ENCODE measurements around the gene KLHL14. TPM values are rescaled to one million over a fixed set of nuclear protein-coding genes. Genes with fewer than 3 reads are reported as not detected.

The KLHL14 gene
- total RNA-seq, 2 experiments from 2014 or later = not detected

DNA sequence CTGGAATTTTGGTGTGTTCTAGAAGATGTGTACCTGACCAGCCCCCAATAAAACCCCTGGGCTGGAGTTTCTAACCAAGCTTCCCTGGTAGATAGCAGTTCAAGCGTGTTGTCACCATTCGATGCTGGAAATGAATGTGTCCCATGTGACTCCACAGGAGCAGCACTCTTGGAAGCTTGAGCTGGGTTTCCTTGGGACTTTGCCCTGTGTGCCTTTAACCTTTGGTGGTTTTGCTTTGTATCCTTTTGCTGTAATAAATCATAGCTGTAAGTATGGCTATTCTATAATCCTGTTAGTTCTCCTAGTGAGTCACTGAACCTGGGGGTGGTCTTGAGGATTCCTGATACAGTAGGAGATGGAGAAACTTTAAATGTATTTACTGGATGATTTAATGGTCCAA, 65.2 kb downstream of the KLHL14 start:
- ChIA-PET CTCF (no interaction called here), POLR2A (no interaction called here)
- no peak for DNase-seq
- H3K36me3 Mint-ChIP-seq (ENCODE audit: low read depth) = no peaks in the 10 kb centered on the region
- H3K4me3 Mint-ChIP-seq = no peak overlapping the region
- H3K27me3 Mint-ChIP-seq = no peaks in the 10 kb centered on the region
- ATAC-seq = no peak
- no peaks in the 10 kb centered on the region for H3K9me3 Mint-ChIP-seq
- intact Hi-C loops (cut with micrococcal nuclease) = no loop called here
- no peak overlapping the region for H3K27ac Mint-ChIP-seq
- TF ChIP-seq, protein P1, sequence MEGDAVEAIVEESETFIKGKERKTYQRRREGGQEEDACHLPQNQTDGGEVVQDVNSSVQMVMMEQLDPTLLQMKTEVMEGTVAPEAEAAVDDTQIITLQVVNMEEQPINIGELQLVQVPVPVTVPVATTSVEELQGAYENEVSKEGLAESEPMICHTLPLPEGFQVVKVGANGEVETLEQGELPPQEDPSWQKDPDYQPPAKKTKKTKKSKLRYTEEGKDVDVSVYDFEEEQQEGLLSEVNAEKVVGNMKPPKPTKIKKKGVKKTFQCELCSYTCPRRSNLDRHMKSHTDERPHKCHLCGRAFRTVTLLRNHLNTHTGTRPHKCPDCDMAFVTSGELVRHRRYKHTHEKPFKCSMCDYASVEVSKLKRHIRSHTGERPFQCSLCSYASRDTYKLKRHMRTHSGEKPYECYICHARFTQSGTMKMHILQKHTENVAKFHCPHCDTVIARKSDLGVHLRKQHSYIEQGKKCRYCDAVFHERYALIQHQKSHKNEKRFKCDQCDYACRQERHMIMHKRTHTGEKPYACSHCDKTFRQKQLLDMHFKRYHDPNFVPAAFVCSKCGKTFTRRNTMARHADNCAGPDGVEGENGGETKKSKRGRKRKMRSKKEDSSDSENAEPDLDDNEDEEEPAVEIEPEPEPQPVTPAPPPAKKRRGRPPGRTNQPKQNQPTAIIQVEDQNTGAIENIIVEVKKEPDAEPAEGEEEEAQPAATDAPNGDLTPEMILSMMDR (IDR thresholded peaks at IDR 0.05) = no peak
- no peaks in the 10 kb centered on the region for H3K4me1 Mint-ChIP-seq (ENCODE audit: low read depth)

DNA sequence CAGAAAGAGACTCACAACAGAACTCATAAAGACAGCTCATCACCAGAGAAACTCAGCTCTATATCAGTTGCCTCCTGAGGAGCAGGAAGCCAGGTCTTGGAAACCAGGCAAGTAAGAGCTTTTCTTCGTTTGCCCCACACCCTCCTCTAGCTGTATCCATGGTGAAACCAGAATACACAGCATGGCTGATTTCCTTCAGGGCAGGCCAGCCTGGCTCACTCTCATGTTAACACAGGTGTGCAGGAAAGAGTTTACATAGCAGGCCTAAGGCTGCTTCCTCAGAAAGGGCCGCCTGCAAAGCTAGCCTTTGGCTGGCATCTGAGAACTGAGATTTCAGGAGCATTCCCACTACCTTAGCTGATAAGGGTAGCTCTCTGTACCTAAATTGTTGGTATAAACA, 65.7 kb downstream of the KLHL14 start:
- ChIA-PET CTCF (no interaction called here), POLR2A (no interaction called here)
- H3K36me3 Mint-ChIP-seq (ENCODE audit: low read depth) = no peaks in the 10 kb centered on the region
- intact Hi-C loops (cut with micrococcal nuclease) = no loop called here
- H3K9me3 Mint-ChIP-seq = no peaks in the 10 kb centered on the region
- DNase-seq (no peak), ATAC-seq (no peak)
- H3K4me1 Mint-ChIP-seq (ENCODE audit: low read depth) = no peaks in the 10 kb centered on the region
- H3K4me3 Mint-ChIP-seq = no peak overlapping the region
- H3K27me3 Mint-ChIP-seq = no peaks in the 10 kb centered on the region
- TF ChIP-seq, protein P1 (IDR thresholded peaks at IDR 0.05) = no peak
- no peak overlapping the region for H3K27ac Mint-ChIP-seq

DNA sequence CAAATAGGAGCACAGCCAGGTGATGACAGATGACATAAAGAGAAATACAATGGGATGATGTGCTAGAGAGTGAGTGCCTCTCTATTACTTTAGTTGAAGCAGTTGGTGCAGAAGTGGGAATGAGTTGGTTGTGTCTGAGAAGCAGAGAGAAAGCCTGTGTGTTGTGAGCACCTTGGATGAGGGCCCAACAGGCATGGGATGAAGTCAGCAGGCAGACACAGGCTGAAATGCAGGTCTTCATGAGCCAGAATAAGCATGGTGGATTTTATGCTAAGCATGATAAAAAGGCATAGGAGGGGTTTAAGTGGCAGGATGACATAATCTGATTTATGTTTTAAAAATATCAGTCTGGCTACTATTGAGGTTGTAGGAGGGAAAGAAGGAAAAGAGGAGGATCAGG, 71.5 kb downstream of the KLHL14 start:
- ATAC-seq (no peak), DNase-seq (no peak)
- Mint-ChIP-seq H3K27me3 (no peaks in the 10 kb centered on the region), H3K4me1 (ENCODE audit: low read depth) (no peaks in the 10 kb centered on the region), H3K36me3 (ENCODE audit: low read depth) (no peaks in the 10 kb centered on the region), H3K27ac (no peak overlapping the region), H3K4me3 (no peak overlapping the region), H3K9me3 (no peaks in the 10 kb centered on the region)
- ChIA-PET CTCF (interaction anchor here (1.2 kb wide), 1 partner anchor 13 kb away, joined by 4 read pairs; no protein-coding TSS in a partner anchor), POLR2A (no interaction called here)
- TF ChIP-seq, protein P1 (IDR thresholded peaks at IDR 0.05) = no peak
- intact Hi-C loops (cut with micrococcal nuclease) = no loop called here

DNA sequence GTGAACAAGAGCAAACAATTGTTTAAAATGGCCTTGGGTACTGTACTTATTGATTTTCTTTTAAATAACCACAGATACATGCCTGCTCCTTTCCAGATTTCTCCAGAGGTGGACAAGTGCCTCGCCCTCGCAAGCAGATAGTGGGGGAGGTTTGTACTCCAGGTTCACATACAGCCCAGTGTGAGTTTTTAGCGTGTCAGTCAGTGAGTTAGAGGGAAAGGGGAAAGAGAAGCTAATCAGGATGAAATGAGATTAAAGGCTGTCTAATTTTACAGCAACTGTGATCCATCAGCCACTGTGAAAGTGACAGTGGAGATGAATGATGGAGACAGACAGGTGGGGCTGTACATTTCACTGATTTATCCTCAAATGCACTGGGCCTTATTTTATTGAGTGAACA, 74.7 kb downstream of the KLHL14 start:
- H3K27ac Mint-ChIP-seq = no peak overlapping the region
- ATAC-seq = no peak
- TF ChIP-seq, protein P1 (IDR thresholded peaks at IDR 0.05) = no peak
- H3K36me3 Mint-ChIP-seq (ENCODE audit: low read depth) = no peaks in the 10 kb centered on the region
- CTCF ChIA-PET = no interaction called here
- no peak for DNase-seq
- intact Hi-C loops (cut with micrococcal nuclease) = no loop called here
- H3K27me3 Mint-ChIP-seq = no peaks in the 10 kb centered on the region
- H3K9me3 Mint-ChIP-seq = no peaks in the 10 kb centered on the region
- POLR2A ChIA-PET = no interaction called here
- no peaks in the 10 kb centered on the region for H3K4me1 Mint-ChIP-seq (ENCODE audit: low read depth)
- no peak overlapping the region for H3K4me3 Mint-ChIP-seq

DNA sequence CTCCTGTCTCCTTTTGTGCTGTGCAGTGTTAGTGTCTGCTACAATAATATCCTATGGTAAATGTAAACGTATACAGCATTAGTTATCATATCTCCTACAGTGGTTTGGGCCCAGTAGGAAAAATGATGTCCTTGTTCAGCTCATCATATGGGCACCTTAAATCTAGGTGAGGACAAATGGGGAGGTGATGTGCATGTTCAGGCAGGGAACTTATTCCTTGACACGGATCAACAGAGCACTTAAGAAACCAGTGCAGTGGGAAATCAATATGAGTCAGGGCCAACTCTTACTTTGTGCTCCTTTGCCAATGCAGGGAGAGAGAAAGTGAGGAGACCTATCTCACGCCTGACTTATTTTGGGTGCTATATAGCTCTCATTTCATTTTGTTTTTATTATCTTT, 76.4 kb downstream of the KLHL14 start:
- Mint-ChIP-seq H3K9me3 (no peaks in the 10 kb centered on the region), H3K27ac (no peak overlapping the region), H3K27me3 (no peaks in the 10 kb centered on the region), H3K4me3 (no peak overlapping the region), H3K4me1 (ENCODE audit: low read depth) (no peaks in the 10 kb centered on the region), H3K36me3 (ENCODE audit: low read depth) (no peaks in the 10 kb centered on the region)
- DNase-seq (no peak), ATAC-seq (no peak)
- POLR2A ChIA-PET = no interaction called here
- CTCF ChIA-PET = no interaction called here
- TF ChIP-seq, protein P1 (IDR thresholded peaks at IDR 0.05) = no peak
- intact Hi-C loops (cut with micrococcal nuclease) = no loop called here
